B cell (primary cell): ENCODE measurements around the gene CHCHD3. TPM values are rescaled to one million over a fixed set of nuclear protein-coding genes. Genes with fewer than 3 reads are reported as not detected.

Source experiments
- ATAC-seq: fragments of 200-7000 bp; cut with Tn5 transposase; one replicate; pipeline ENCODE4 v1.10.0; 2021; ENCODE audit warnings: low read depth, mild to moderate bottlenecking, moderate number of reproducible peaks, moderate library complexity
- CTCF ChIA-PET: fragments of 350-600 bp; sonication (Branson Sonifier 250); formaldehyde crosslinking; loops from one replicate; lab custom pipeline; 2021; ENCODE audit warnings: antibody characterized with exemption, inconsistent platforms; lab: Charles Lee
- POLR2A ChIA-PET: fragments of 350-600 bp; sonication (Branson Sonifier 250); formaldehyde crosslinking; loops from one replicate; lab custom pipeline; 2021; ENCODE audit warnings: antibody characterized with exemption; lab: Charles Lee
- DNase-seq: peaks from one replicate; pipeline ENCODE4 v3.0.0; 2013
- H2AFZ ChIP-seq: 2 replicates; pipeline ENCODE4 v1.6.1; 2012; ENCODE audit warnings: mild to moderate bottlenecking, low read depth, low read length; ENCODE audit not compliant: insufficient read depth, poor library complexity, severe bottlenecking
- H3K27ac ChIP-seq, 2 donors: 1 replicate in 1 of 2; 2 replicates in 1 of 2; pipeline ENCODE4 v1.5.1; 2012 to 2013; ENCODE audit warnings: low read length in 2 of 2, mild to moderate bottlenecking in 2 of 2, moderate library complexity in 1 of 2
- H3K27me3 ChIP-seq, 4 experiments: fragments of 200-600 bp in 1 of 4; sonication (generic) in 1 of 4; replicated peaks in 1 of 4; 1 replicate in 2 of 4; 2 replicates in 2 of 4; pipeline versions ENCODE4 v1.6.1 to v1.7.0; 2013 to 2016; ENCODE audit warnings: low read length in 3 of 4, mild to moderate bottlenecking in 2 of 4, mixed read lengths in 1 of 4, moderate library complexity in 1 of 4; ENCODE audit not compliant: insufficient read depth in 4 of 4, control insufficient read depth in 3 of 4; ENCODE audit errors: control extremely low read depth in 1 of 4
- H3K36me3 ChIP-seq, 2 experiments: replicated peaks in 1 of 2; 1 replicate in 1 of 2; 2 replicates in 1 of 2; pipeline versions ENCODE4 v1.6.1 to v1.7.1; 2013; ENCODE audit warnings: low read length in 1 of 2; ENCODE audit not compliant: insufficient read depth in 2 of 2, control insufficient read depth in 1 of 2; ENCODE audit errors: control extremely low read depth in 1 of 2, extremely low read depth in 1 of 2
- H3K4me1 ChIP-seq, 2 donors: fragments of 200-600 bp in 1 of 2; sonication (generic) in 1 of 2; 1 replicate in 1 of 2; 2 replicates in 1 of 2; pipeline versions ENCODE4 v1.5.1 to v1.6.1; 2013 to 2017; ENCODE audit warnings: low read length in 2 of 2; ENCODE audit not compliant: control insufficient read depth in 2 of 2, insufficient read depth in 2 of 2
- H3K4me2 ChIP-seq: replicated peaks from 2 replicates; pipeline ENCODE3; 2012; ENCODE audit warnings: mild to moderate bottlenecking, low read depth, low read length; ENCODE audit not compliant: poor library complexity, severe bottlenecking
- H3K4me3 ChIP-seq, 5 experiments: fragments of 200-600 bp in 1 of 5; sonication (generic) in 1 of 5; 1 replicate in 3 of 5; 2 replicates in 2 of 5; pipeline versions ENCODE4 v1.5.1 to v1.7.0; 2011 to 2016; ENCODE audit warnings: low read length in 4 of 5, mild to moderate bottlenecking in 4 of 5, low read depth in 2 of 5, control low read depth in 1 of 5, moderate library complexity in 1 of 5; ENCODE audit not compliant: insufficient read depth in 1 of 5; ENCODE audit errors: control extremely low read depth in 1 of 5, extremely low read depth in 1 of 5
- H3K79me2 ChIP-seq: fragments of 200-600 bp; sonication (generic); one replicate; pipeline ENCODE4 v1.6.0; 2016; ENCODE audit warnings: low read length; ENCODE audit not compliant: control insufficient read depth, insufficient read depth
- H3K9ac ChIP-seq: fragments of 200-600 bp; sonication (generic); 2 replicates; pipeline ENCODE4 v1.6.1; 2017; ENCODE audit warnings: mild to moderate bottlenecking, low read length, moderate library complexity
- H3K9me3 ChIP-seq, 3 donors: one replicate each; pipeline versions ENCODE4 v1.6.1 to v1.7.1; 2013; ENCODE audit warnings: low read length in 2 of 3; ENCODE audit not compliant: control insufficient read depth in 2 of 3, insufficient read depth in 1 of 3; ENCODE audit errors: control extremely low read depth in 1 of 3
- H4K20me1 ChIP-seq: 2 replicates; pipeline ENCODE4 v1.6.0; 2012; ENCODE audit warnings: mild to moderate bottlenecking, low read length; ENCODE audit not compliant: insufficient read depth, control insufficient read depth, poor library complexity, severe bottlenecking
- H3K27ac Mint-ChIP-seq: one replicate; pipeline ENCODE4 v1.8.0; 2021; ENCODE audit warnings: mixed read lengths
- H3K27me3 Mint-ChIP-seq: one replicate; pipeline ENCODE4 v1.8.0; 2021; ENCODE audit warnings: mixed read lengths
- H3K4me1 Mint-ChIP-seq: one replicate; pipeline ENCODE4 v1.8.0; 2021; ENCODE audit warnings: mixed read lengths
- H3K4me3 Mint-ChIP-seq: one replicate; pipeline ENCODE4 v1.8.0; 2021; ENCODE audit warnings: mixed read lengths
- H3K9me3 Mint-ChIP-seq: one replicate; pipeline ENCODE4 v1.8.0; 2022; ENCODE audit warnings: mixed read lengths; ENCODE audit not compliant: insufficient read depth
- CTCF ChIP-seq: fragments of 200-600 bp; IDR thresholded peaks from one replicate; pipeline ENCODE4 v1.8.0; 2022; ENCODE audit warnings: antibody characterized with exemption, mild to moderate bottlenecking
- EZH2 ChIP-seq: IDR thresholded peaks from 2 replicates; pipeline ENCODE4 v1.6.1; 2012; ENCODE audit warnings: borderline replicate concordance, low read depth, mild to moderate bottlenecking, moderate library complexity, low read length; ENCODE audit not compliant: insufficient read depth, poor library complexity, severe bottlenecking
- WGBS: methylation state at CpG from one replicate; pipeline ENCODE4 v1.1.5; 2013; ENCODE audit warnings: missing lambda C conversion rate; ENCODE audit not compliant: insufficient coverage; 5-methylcytosine and 5-hydroxymethylcytosine counted together
- intact Hi-C: fragments of 100-400 bp; cut with micrococcal nuclease; formaldehyde crosslinking; loops from one replicate; pipeline ENCODE4 v1.10.0; 2022
- polyA plus RNA-seq: library from polyadenylated mRNA; depleted of rRNA; stranded (reverse); fragments of >200 nt; gene quantifications from 2 replicates; pipeline ENCODE4 v1.2.3, GENCODE V29; 2012
- total RNA-seq, 2 donors: library from RNA; stranded (reverse); fragments of 120-200 nt in 1 of 2; gene quantifications; 1 replicate in 1 of 2; 2 replicates in 1 of 2; pipeline versions ENCODE4 v1.2.3 to v1.2.4, GENCODE V29; 2013 to 2022

CHCHD3 gene
- total and polyA plus RNA-seq, 2 donors (not counting 1 experiment from before 2014, with no cell fraction given), result 20.1 to 38.4 TPM

- Histone ChIP-seq H3K9ac (no peak overlapping the region), H3K4me2 (no peak overlapping the region), H3K9me3 (peaks cover 0 to 9% (median 5%) of the 10 kb centered on the region in 3 donors), H3K79me2 (no peaks in the 10 kb centered on the region), H3K27ac (no peak overlapping the region), H3K4me3 (no peak overlapping the region), H3K4me1 (no peaks in the 10 kb centered on the region), H4K20me1 (no peaks in the 10 kb centered on the region), H3K27me3 (no peaks in the 10 kb centered on the region), H3K36me3 (peaks cover 2 to 10% of the 10 kb centered on the region in 2 experiments), H2AFZ (no peak overlapping the region)
- no peak for DNase-seq
- TF ChIP-seq CTCF (no peak), EZH2 (no peak)
- Mint-ChIP-seq H3K4me3 (no peak overlapping the region), H3K4me1 (no peaks in the 10 kb centered on the region), H3K27me3 (no peaks in the 10 kb centered on the region), H3K27ac (no peak overlapping the region), H3K9me3 (peaks cover 3% of the 10 kb centered on the region)
- intact Hi-C loops, result no loop called here
- CTCF ChIA-PET, result no interaction called here
- no CpG with 5 or more reads among the region's 3 CpGs for WGBS
- no peak for ATAC-seq
- POLR2A ChIA-PET, result no interaction called here
These were observed 184.7 kb downstream of the CHCHD3 start for GRCh38 chr7:132897093-132897687.

GRCh38 chr7:132895231-132895630 is 186.7 kb downstream of the CHCHD3 start:
- Histone ChIP-seq H3K27ac (no peak overlapping the region), H3K36me3 (peaks cover 2 to 10% of the 10 kb centered on the region in 2 experiments), H3K9ac (no peak overlapping the region), H3K79me2 (no peaks in the 10 kb centered on the region), H2AFZ (no peak overlapping the region), H3K9me3 (peaks cover 0 to 9% (median 5%) of the 10 kb centered on the region in 3 donors), H3K4me2 (no peak overlapping the region), H3K27me3 (no peaks in the 10 kb centered on the region), H4K20me1 (no peaks in the 10 kb centered on the region), H3K4me3 (no peak overlapping the region), H3K4me1 (no peaks in the 10 kb centered on the region)
- 96% methylated on average over 4 of the region's 6 CpGs for WGBS
- ChIA-PET POLR2A (no interaction called here), CTCF (interaction anchor here (0.6 kb wide), 1 partner anchor 16 kb away, joined by 3 read pairs; no protein-coding TSS in a partner anchor)
- Mint-ChIP-seq H3K27ac (no peak overlapping the region), H3K9me3 (peaks cover 6% of the 10 kb centered on the region), H3K4me1 (no peaks in the 10 kb centered on the region), H3K27me3 (no peaks in the 10 kb centered on the region), H3K4me3 (no peak overlapping the region)
- intact Hi-C loops, result no loop called here
- no peak for TF ChIP-seq EZH2
- no peak for TF ChIP-seq CTCF
- DNase-seq, result no peak
- ATAC-seq, result no peak
